ENCODE results near the gene IRAK2.

- no peak for TF ChIP-seq HMGXB4 (CRISPR knock-in tag; IDR thresholded peaks at IDR 0.05; ENCODE audit: borderline replicate concordance)
- no peak for TF ChIP-seq CTCF (IDR thresholded peaks at IDR 0.05)
Observed at GRCh38 chr3:10287936-10288574, 123.3 kb downstream of the IRAK2 start.

All from A549 (cell line).